Smooth muscle cell (in vitro differentiated cells): ENCODE results near the gene SEMA6B. TPM values are rescaled to one million over a fixed set of nuclear protein-coding genes. Genes with fewer than 3 reads are reported as not detected.

Source experiments
- DNase-seq: peaks from one replicate; lab custom pipeline; 2025; ENCODE audit not compliant: unreplicated experiment; lab: John Stamatoyannopoulos, UW
- H2AFZ ChIP-seq: fragments of 200-600 bp; sonication (generic); 2 replicates; pipeline ENCODE4 v1.6.0; 2016; ENCODE audit warnings: antibody characterized with exemption, low read depth, mild to moderate bottlenecking
- H3F3A ChIP-seq: fragments of 200-600 bp; sonication (generic); 2 replicates; pipeline ENCODE4 v1.6.0; 2017; ENCODE audit warnings: antibody characterized with exemption, low read depth
- H3K27ac ChIP-seq: fragments of 200-600 bp; sonication (generic); 2 replicates; pipeline ENCODE4 v1.5.1; 2016; ENCODE audit warnings: low read depth, mild to moderate bottlenecking
- H3K27me3 ChIP-seq: fragments of 200-600 bp; sonication (generic); 2 replicates; pipeline ENCODE4 v1.6.1; 2016; ENCODE audit warnings: low read depth, mild to moderate bottlenecking
- H3K36me3 ChIP-seq: fragments of 200-600 bp; sonication (generic); 2 replicates; pipeline ENCODE4 v1.5.1; 2016; ENCODE audit warnings: low read depth
- H3K4me1 ChIP-seq: fragments of 200-600 bp; sonication (generic); 2 replicates; pipeline ENCODE4 v1.5.1; 2016; ENCODE audit warnings: low read depth
- H3K4me2 ChIP-seq: fragments of 200-600 bp; sonication (generic); 2 replicates; pipeline ENCODE4 v1.6.0; 2016; ENCODE audit warnings: mild to moderate bottlenecking
- H3K4me3 ChIP-seq: fragments of 200-600 bp; sonication (generic); 2 replicates; pipeline ENCODE4 v1.5.1; 2016; ENCODE audit warnings: mild to moderate bottlenecking
- H3K79me2 ChIP-seq: fragments of 200-600 bp; sonication (generic); 2 replicates; pipeline ENCODE4 v1.6.0; 2016; ENCODE audit warnings: low read depth, mild to moderate bottlenecking
- H3K9ac ChIP-seq: fragments of 200-600 bp; sonication (generic); 2 replicates; pipeline ENCODE4 v1.6.0; 2016; ENCODE audit warnings: low read depth
- H3K9me3 ChIP-seq: fragments of 200-600 bp; sonication (generic); replicated peaks from 2 replicates; pipeline ENCODE4 v1.5.1; 2016; ENCODE audit warnings: low read depth
- H4K20me1 ChIP-seq: fragments of 200-600 bp; sonication (generic); 2 replicates; pipeline ENCODE4 v1.6.0; 2016; ENCODE audit warnings: low read depth
- WGBS: methylation state at CpG from one replicate; pipeline ENCODE4 v1.1.7; 2016; ENCODE audit warnings: low lambda C conversion rate; 5-methylcytosine and 5-hydroxymethylcytosine counted together
- polyA plus RNA-seq: library from polyadenylated mRNA; unstranded; fragments of >200 nt; fragmentation: Nextera tagmentation; extraction: Ambion mirVana; gene quantifications from 2 replicates; pipeline ENCODE4 v1.2.1, GENCODE V29; 2016
- total RNA-seq: library from RNA; depleted of rRNA; stranded (reverse); fragments of >200 nt; gene quantifications from 2 replicates; pipeline ENCODE4 v1.2.3, GENCODE V29; 2014
- TF ChIP-seq, protein P1 (sequence below): fragments of 200-600 bp; sonication (generic); IDR thresholded peaks from 2 replicates; pipeline ENCODE4 v1.5.1; 2017; ENCODE audit warnings: borderline replicate concordance, mild to moderate bottlenecking, antibody characterized with exemption; ENCODE audit not compliant: insufficient read depth, poor library complexity, severe bottlenecking

The SEMA6B gene
- total and polyA plus RNA-seq, 2 experiments from 2014 or later = 0.63 to 1.9 TPM

DNA sequence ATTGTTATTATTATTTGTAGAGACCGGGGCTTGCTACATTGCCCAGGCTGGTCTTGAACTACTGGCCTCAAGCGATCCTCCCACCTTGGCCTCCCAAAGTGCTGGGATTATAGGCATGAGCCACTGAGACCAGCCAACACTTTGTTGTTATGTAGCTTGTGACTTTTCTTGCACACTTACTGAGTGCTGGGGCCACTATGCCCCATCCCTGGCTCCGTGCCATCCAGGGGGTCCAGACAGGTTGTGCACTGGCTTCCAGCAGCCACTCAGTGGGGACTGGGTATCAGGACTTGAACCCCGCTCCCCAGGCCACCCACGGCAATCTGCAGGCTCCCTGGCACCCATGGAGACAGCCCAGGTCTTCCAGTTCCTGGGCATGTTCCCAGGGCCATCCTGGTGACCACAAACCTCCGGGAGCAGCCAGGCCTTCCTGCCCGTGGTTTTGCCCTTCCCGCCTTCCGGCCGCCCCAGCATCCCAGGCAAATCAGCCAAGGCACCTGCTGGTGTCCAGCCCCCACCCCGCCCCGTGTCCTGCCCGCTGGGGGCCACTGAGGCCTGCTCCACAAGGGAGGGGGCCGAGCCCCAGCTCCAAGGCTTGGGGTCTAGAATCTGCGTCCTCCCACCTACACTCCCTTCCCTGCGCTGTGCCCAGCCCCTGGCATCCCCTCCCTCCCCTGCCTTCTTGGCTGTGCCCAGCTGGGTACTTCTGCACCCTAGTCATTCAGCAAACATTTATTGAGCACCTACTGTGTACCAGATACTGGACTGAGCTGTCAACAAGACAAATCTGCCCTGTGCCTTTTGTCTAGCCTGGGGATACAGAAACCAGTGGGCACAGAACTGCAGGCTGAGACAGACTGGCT, 23.7 kb upstream of the SEMA6B start:
- Histone ChIP-seq H3F3A (peaks cover 22% of the 10 kb centered on the region), H3K4me3 (no peak overlapping the region), H3K4me1 (no peaks in the 10 kb centered on the region), H3K36me3 (no peaks in the 10 kb centered on the region), H3K9ac (no peak overlapping the region), H3K9me3 (no peaks in the 10 kb centered on the region), H2AFZ (no peak overlapping the region), H4K20me1 (no peaks in the 10 kb centered on the region), H3K4me2 (no peak overlapping the region), H3K27ac (no peak overlapping the region), H3K27me3 (peaks cover 20% of the 10 kb centered on the region), H3K79me2 (no peaks in the 10 kb centered on the region)
- 75% methylated on average over 16 of the region's 16 CpGs for WGBS
- TF ChIP-seq, protein P1, sequence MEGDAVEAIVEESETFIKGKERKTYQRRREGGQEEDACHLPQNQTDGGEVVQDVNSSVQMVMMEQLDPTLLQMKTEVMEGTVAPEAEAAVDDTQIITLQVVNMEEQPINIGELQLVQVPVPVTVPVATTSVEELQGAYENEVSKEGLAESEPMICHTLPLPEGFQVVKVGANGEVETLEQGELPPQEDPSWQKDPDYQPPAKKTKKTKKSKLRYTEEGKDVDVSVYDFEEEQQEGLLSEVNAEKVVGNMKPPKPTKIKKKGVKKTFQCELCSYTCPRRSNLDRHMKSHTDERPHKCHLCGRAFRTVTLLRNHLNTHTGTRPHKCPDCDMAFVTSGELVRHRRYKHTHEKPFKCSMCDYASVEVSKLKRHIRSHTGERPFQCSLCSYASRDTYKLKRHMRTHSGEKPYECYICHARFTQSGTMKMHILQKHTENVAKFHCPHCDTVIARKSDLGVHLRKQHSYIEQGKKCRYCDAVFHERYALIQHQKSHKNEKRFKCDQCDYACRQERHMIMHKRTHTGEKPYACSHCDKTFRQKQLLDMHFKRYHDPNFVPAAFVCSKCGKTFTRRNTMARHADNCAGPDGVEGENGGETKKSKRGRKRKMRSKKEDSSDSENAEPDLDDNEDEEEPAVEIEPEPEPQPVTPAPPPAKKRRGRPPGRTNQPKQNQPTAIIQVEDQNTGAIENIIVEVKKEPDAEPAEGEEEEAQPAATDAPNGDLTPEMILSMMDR = no peak
- DNase-seq = no peak

DNA sequence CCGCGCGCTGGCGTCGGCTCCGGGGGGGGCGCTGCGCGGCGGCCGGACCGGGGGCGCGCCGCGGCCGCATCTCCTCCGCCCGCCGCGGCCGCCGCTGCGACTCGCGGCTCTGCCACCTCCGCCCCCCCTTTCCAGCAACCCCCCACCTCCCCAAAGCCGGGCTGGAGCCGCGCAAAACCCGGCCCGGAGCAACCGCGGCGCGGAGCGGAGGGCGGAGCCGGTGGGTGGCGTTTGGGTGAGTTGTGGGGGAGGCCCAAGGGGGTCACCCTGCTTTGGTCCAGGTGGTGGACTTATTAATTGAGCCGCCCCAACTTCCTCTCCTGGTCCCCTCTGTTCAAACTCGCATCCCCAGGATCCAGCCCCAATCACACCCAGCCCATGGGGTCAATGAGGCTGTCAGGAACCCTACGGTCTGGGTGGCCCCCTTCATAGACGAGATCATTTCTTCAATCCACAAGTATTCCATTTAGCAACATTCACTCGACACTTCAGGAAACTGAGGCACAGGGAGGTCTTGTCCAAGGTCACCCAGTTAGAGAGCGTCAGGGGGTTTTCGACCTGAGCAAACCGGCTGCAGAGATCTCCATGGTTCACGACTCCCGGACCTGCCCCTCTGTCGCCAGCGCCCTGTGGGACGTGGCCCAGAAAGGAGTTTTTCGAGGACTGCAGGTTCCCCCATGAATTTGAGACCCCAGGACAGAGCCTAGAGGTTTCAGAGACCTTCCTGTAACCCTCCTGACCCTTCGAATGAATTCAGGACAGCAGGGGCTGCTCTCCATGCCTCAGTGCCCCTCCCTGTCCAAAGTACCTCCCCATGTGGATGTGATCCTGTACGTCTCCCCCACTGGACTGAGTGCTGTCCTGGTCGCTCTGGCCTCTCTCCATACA, 22.4 kb upstream of the SEMA6B start:
- no peak overlapping the region for H3K4me2 ChIP-seq
- H3F3A ChIP-seq = peaks cover 10% of the 10 kb centered on the region
- H4K20me1 ChIP-seq = no peaks in the 10 kb centered on the region
- H3K36me3 ChIP-seq = no peaks in the 10 kb centered on the region
- no peak for DNase-seq
- H3K27ac ChIP-seq = no peak overlapping the region
- no peaks in the 10 kb centered on the region for H3K9me3 ChIP-seq
- no peaks in the 10 kb centered on the region for H3K79me2 ChIP-seq
- peaks cover 20% of the 10 kb centered on the region for H3K27me3 ChIP-seq
- H3K4me1 ChIP-seq = no peaks in the 10 kb centered on the region
- TF ChIP-seq, protein P1 = no peak
- no peak overlapping the region for H2AFZ ChIP-seq
- H3K4me3 ChIP-seq = no peak overlapping the region
- no peak overlapping the region for H3K9ac ChIP-seq
- 38% methylated on average over 21 of the region's 57 CpGs for WGBS

DNA sequence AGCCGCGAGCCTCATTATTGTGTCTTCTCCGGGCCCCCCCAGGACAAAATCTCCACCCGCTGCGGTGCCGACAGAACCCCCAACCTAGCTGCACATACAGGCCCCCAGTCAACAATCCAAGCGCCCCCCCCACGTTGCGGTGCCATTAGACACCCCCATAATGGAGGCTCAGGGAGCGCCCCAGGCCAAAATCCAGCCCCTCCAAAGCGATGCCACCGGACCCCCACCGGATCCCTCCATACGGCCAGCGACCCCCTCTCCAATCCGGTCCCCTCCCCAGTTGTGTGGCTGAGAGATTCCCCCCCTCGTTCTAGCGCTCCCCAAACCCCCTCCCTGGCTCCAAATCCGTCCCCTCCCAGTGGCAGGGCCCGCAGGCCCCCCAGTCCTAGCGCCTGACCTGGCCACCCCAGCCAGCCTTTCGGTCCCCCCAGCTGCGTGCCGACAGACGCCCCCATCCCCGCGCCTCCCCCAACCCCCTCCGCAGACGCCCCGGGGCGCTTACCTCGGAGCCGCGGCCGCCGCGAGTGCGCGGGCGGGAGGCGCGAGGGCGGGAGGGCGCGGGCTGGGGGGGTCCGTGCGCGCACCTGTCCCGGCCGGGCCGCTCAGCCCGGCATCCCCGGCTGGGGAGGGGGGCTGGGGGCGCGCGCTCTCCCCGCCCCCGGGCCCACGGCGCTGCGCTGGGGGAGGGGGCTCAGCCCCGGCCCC, 21.6 kb upstream of the SEMA6B start:
- H3K27ac ChIP-seq = no peak overlapping the region
- 0% methylated on average over 14 of the region's 62 CpGs for WGBS

More for the DNA sequence above, 21.6 kb upstream of the SEMA6B start:
- Histone ChIP-seq H3K9ac (no peak overlapping the region), H3K79me2 (no peaks in the 10 kb centered on the region), H3F3A (peaks cover 14% of the 10 kb centered on the region), H3K4me3 (peak overlapping the region; percentile 42), H3K27me3 (peaks cover 20% of the 10 kb centered on the region), H3K36me3 (no peaks in the 10 kb centered on the region), H3K4me2 (peak overlapping the region; percentile 81), H2AFZ (no peak overlapping the region), H4K20me1 (no peaks in the 10 kb centered on the region), H3K4me1 (no peaks in the 10 kb centered on the region), H3K9me3 (no peaks in the 10 kb centered on the region)
- no peak for DNase-seq
- TF ChIP-seq, protein P1 = no peak
